ENCODE results near the gene MTCL1. TPM values are rescaled to one million over a fixed set of nuclear protein-coding genes. Genes with fewer than 3 reads are reported as not detected.
A peak's percentile ranks its signal among the peaks of the same experiment; 100 is the strongest.

The MTCL1 gene
- total and polyA plus RNA-seq, 11 donors: 4.7 to 17.7 (median 9.5) TPM

GRCh38 chr18:8719192-8719591 is 13.8 kb downstream of the MTCL1 start:
- H3K27me3 ChIP-seq: no peaks in the 10 kb centered on the region
- no peak overlapping the region for H3K4me3 ChIP-seq
- intact Hi-C loops (cut with DNase I): no loop called here
- ATAC-seq: no peak
- no peaks in the 10 kb centered on the region for H3K9me3 ChIP-seq
- no peaks in the 10 kb centered on the region for H3K4me1 ChIP-seq
- peak overlapping the region in 1 of 12 donors; percentile 9 for H3K27ac ChIP-seq
- TF ChIP-seq CTCF (IDR thresholded peaks at IDR 0.05) (no peak), POLR2A (IDR thresholded peaks at IDR 0.05) (no peak)
- H3K36me3 ChIP-seq: peaks cover 0 to 14% (median 0%) of the 10 kb centered on the region in 9 donors
- no peak for DNase-seq
- WGBS, 4 donors: 85 to 91% (median 90%) methylated on average over 4 of the region's 4 CpGs

GRCh38 chr18:8720141-8720540 is 14.8 kb downstream of the MTCL1 start:
- Histone ChIP-seq H3K9me3 (no peaks in the 10 kb centered on the region), H3K4me1 (no peaks in the 10 kb centered on the region), H3K4me3 (no peak overlapping the region), H3K27ac (no peak overlapping the region), H3K27me3 (no peaks in the 10 kb centered on the region), H3K36me3 (peaks cover 0 to 14% (median 0%) of the 10 kb centered on the region in 9 donors)
- 87 to 94% (median 91%) methylated on average over 7 of the region's 7 CpGs for WGBS, 4 donors
- DNase-seq: no peak
- no peak for ATAC-seq
- intact Hi-C loops (cut with DNase I): loop anchor here in 1 of 10 donors (10.0 kb wide), 1 partner anchor 125 kb away; no protein-coding TSS in a partner anchor
- TF ChIP-seq POLR2A (IDR thresholded peaks at IDR 0.05) (no peak), CTCF (IDR thresholded peaks at IDR 0.05) (no peak)

- 83 to 89% (median 87%) methylated on average over 9 of the region's 9 CpGs for WGBS, 4 donors
- no peak overlapping the region for H3K27ac ChIP-seq
- H3K27me3 ChIP-seq: no peaks in the 10 kb centered on the region
- TF ChIP-seq CTCF (IDR thresholded peaks at IDR 0.05) (no peak), POLR2A (IDR thresholded peaks at IDR 0.05) (no peak)
- no peaks in the 10 kb centered on the region for H3K4me1 ChIP-seq
- no peak overlapping the region for H3K4me3 ChIP-seq
- H3K36me3 ChIP-seq: peaks cover 0 to 14% (median 0%) of the 10 kb centered on the region in 9 donors
- no peak for ATAC-seq
- no peak for DNase-seq
- intact Hi-C loops (cut with DNase I): loop anchor here in 1 of 10 donors (10.0 kb wide), 1 partner anchor 124 kb away; no protein-coding TSS in a partner anchor
- H3K9me3 ChIP-seq: no peaks in the 10 kb centered on the region
These were observed 15.8 kb downstream of the MTCL1 start for GRCh38 chr18:8721094-8721669.

GRCh38 chr18:8721716-8722115 is 16.4 kb downstream of the MTCL1 start:
- no peak for DNase-seq
- no peaks in the 10 kb centered on the region for H3K9me3 ChIP-seq
- intact Hi-C loops (cut with DNase I): loop anchor here in 1 of 10 donors (10.0 kb wide), 1 partner anchor 123 kb away; no protein-coding TSS in a partner anchor
- TF ChIP-seq POLR2A (IDR thresholded peaks at IDR 0.05) (no peak), CTCF (IDR thresholded peaks at IDR 0.05) (no peak)
- H3K27me3 ChIP-seq: no peaks in the 10 kb centered on the region
- 73 to 91% (median 86%) methylated on average over 5 of the region's 5 CpGs for WGBS, 4 donors
- peaks cover 0 to 14% (median 0%) of the 10 kb centered on the region in 9 donors for H3K36me3 ChIP-seq
- H3K4me1 ChIP-seq: no peaks in the 10 kb centered on the region
- H3K27ac ChIP-seq: no peak overlapping the region
- no peak overlapping the region for H3K4me3 ChIP-seq
- peak in 1 of 4 donors; percentile 46 for ATAC-seq

Data from heart left ventricle (tissue), 16 donors.